NCI-H187 treated with DMSO at 0.1 percent for 48 hours (cell line): ENCODE data around the gene COA6.

Experiments used
- DNase-seq: peaks from one replicate; lab custom pipeline; 2025; lab: John Stamatoyannopoulos, UW

The COA6 gene

GRCh38 chr1:234412830-234413229, 39.6 kb downstream of the COA6 start:
- DNase-seq = no peak

GRCh38 chr1:234413485-234413884, 40.2 kb downstream of the COA6 start:
- DNase-seq = no peak

GRCh38 chr1:234413990-234414389, 40.7 kb downstream of the COA6 start:
- DNase-seq = no peak

- no peak for DNase-seq
These were observed 54.8 kb downstream of the COA6 start for GRCh38 chr1:234427950-234428646.

- DNase-seq = no peak
These were observed 56.2 kb downstream of the COA6 start for GRCh38 chr1:234429434-234429806.

GRCh38 chr1:234430691-234431090, 57.4 kb downstream of the COA6 start:
- DNase-seq = no peak

- no peak for DNase-seq
These were observed 58.0 kb downstream of the COA6 start for GRCh38 chr1:234431255-234431654.

- no peak for DNase-seq
These were observed 60.5 kb downstream of the COA6 start for GRCh38 chr1:234433563-234434285.
